Loucy (cell line): Measurements from ENCODE around the gene PDE10A.

Experiments used
- CTCF ChIP-seq: fragments of 200-600 bp; sonication (generic); conservative IDR thresholded peaks from 2 replicates; pipeline ENCODE4 v1.5.1; 2014; ENCODE audit warnings: mild to moderate bottlenecking, antibody characterized with exemption, low read length
- EZH2phosphoT487 ChIP-seq: fragments of 200-600 bp; IDR thresholded peaks from 2 replicates; pipeline ENCODE4 v1.6.1; 2018; ENCODE audit warnings: antibody characterized with exemption, mild to moderate bottlenecking, moderate library complexity, borderline replicate concordance

GRCh38 chr6:165698868-165699267 is 35.8 kb upstream of the PDE10A start:
- TF ChIP-seq CTCF (no peak), EZH2phosphoT487 (no peak)
